Measurements from ENCODE around the gene NUBPL. TPM values are rescaled to one million over a fixed set of nuclear protein-coding genes. Genes with fewer than 3 reads are reported as not detected.
"Not testable (repeated sequence)": the region's sequence is repeated elsewhere in the genome, so short reads cannot be mapped to it uniquely, and the experiment has no call there.

Gene NUBPL
- total and polyA plus RNA-seq, 5 donors from 2014 or later: 4.2 to 9.9 (median 7.8) TPM

- Mint-ChIP-seq H3K36me3 (peaks cover 59% of the 10 kb centered on the region), H3K9me3 (peaks cover 0 to 33% (median 13%) of the 10 kb centered on the region in 7 donors)
- not testable (repeated sequence) for H3K4me1 ChIP-seq (ENCODE audit: control insufficient read depth, insufficient read depth, low read length, poor library complexity, severe bottlenecking); H3K9me3 ChIP-seq (ENCODE audit: control insufficient read depth in 2 of 2, low read length in 2 of 2); DNase-seq; H3K4me1 Mint-ChIP-seq; H3K27ac ChIP-seq (ENCODE audit: insufficient read depth, low read length, poor library complexity, severe bottlenecking); ATAC-seq (ENCODE audit: low read depth in 2 of 2); H3K4me3 Mint-ChIP-seq; H3K4me3 ChIP-seq (ENCODE audit: low read depth, low read length); H3K27me3 ChIP-seq (ENCODE audit: control insufficient read depth, insufficient read depth, low read length); H3K36me3 ChIP-seq (ENCODE audit: control insufficient read depth, insufficient read depth, low read length); H3K27me3 Mint-ChIP-seq; H3K27ac Mint-ChIP-seq
Measured at GRCh38 chr14:31811693-31812628, 250.8 kb downstream of the NUBPL start.

DNA sequence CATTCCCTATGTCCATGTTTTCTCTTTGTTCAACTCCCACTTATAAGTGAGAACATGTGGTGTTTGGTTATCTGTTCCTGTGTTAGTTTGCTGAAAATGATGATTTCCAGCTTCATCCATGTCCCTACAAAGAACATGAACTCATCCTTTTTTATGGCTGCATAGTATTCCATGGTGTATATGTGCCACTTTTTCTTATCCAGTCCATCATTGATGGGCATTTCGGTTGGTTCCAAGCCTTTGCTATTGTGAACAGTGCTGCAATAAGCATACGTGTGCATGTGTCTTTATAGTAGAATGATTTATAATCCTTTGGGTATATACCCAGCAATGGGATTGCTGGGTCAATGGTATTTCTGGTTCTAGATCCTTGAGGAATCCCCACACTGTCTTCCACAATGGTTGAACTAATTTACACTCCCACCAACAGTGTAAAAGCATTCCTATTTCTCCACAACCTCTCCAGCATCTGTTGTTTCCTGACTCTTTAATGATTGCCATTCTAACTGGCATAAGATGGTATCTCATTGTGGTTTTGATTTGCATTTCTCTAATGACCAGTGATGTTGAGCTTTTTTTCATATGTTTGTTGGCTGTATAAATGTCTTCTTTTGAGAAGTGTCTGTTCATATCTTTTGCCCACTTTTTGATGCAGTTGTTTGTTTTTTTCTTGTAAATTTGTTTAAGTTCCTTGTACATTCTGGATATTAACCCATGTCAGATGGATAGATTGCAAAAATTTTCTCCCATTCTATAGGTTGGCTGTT is 252.7 kb downstream of the NUBPL start:
- H3K9me3 Mint-ChIP-seq: peaks cover 0 to 24% (median 11%) of the 10 kb centered on the region in 7 donors
- not testable (repeated sequence) for H3K4me3 Mint-ChIP-seq

DNA sequence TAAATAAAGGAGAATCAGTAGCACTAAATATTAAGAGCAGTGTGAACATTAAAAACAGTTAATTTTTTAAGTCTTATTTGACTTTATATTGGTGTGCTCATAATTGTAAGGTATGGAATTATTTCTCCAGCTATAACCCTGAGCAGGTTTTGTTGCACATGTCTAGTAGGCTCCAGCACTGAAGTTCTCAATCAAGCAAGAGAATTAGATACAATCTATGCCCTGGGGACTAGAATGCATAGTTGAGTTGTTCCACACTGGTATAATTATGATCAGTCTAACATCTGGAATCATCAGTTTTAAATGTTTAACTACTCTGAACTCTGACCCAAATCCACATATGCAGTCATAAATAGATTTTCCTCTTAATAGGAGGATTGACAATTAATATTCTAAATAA is 258.1 kb downstream of the NUBPL start:
- H3K4me1 ChIP-seq (ENCODE audit: control insufficient read depth, insufficient read depth, low read length, poor library complexity, severe bottlenecking): no peaks in the 10 kb centered on the region
- Mint-ChIP-seq H3K36me3 (peaks cover 28% of the 10 kb centered on the region), H3K27me3 (no peaks in the 10 kb centered on the region), H3K4me3 (no peak overlapping the region), H3K27ac (no peak overlapping the region), H3K4me1 (no peaks in the 10 kb centered on the region), H3K9me3 (peaks cover 0 to 12% (median 4%) of the 10 kb centered on the region in 7 donors)
- ATAC-seq (ENCODE audit: low read depth in 2 of 2): no peak
- no peak overlapping the region for H3K4me3 ChIP-seq (ENCODE audit: low read depth, low read length)
- no peak overlapping the region for H3K27ac ChIP-seq (ENCODE audit: insufficient read depth, low read length, poor library complexity, severe bottlenecking)
- DNase-seq: no peak
- no peaks in the 10 kb centered on the region for H3K9me3 ChIP-seq (ENCODE audit: control insufficient read depth in 2 of 2, low read length in 2 of 2)
- H3K27me3 ChIP-seq (ENCODE audit: control insufficient read depth, insufficient read depth, low read length): no peaks in the 10 kb centered on the region
- H3K36me3 ChIP-seq (ENCODE audit: control insufficient read depth, insufficient read depth, low read length): no peaks in the 10 kb centered on the region

More for the DNA sequence above, 252.7 kb downstream of the NUBPL start:
- H3K36me3 Mint-ChIP-seq: peaks cover 63% of the 10 kb centered on the region
- not testable (repeated sequence) for H3K9me3 ChIP-seq (ENCODE audit: control insufficient read depth in 2 of 2, low read length in 2 of 2); H3K27me3 Mint-ChIP-seq; H3K27ac ChIP-seq (ENCODE audit: insufficient read depth, low read length, poor library complexity, severe bottlenecking); H3K4me1 Mint-ChIP-seq; H3K27me3 ChIP-seq (ENCODE audit: control insufficient read depth, insufficient read depth, low read length); ATAC-seq (ENCODE audit: low read depth in 2 of 2); H3K4me1 ChIP-seq (ENCODE audit: control insufficient read depth, insufficient read depth, low read length, poor library complexity, severe bottlenecking); DNase-seq; H3K36me3 ChIP-seq (ENCODE audit: control insufficient read depth, insufficient read depth, low read length); H3K4me3 ChIP-seq (ENCODE audit: low read depth, low read length); H3K27ac Mint-ChIP-seq

GRCh38 chr14:31825459-31825858 is 264.3 kb downstream of the NUBPL start:
- no peaks in the 10 kb centered on the region for H3K36me3 ChIP-seq (ENCODE audit: control insufficient read depth, insufficient read depth, low read length)
- Mint-ChIP-seq H3K4me3 (no peak overlapping the region), H3K27ac (peak overlapping the region in 1 of 3 donors; percentile 26), H3K27me3 (no peaks in the 10 kb centered on the region), H3K9me3 (peaks cover 0 to 1% (median 0%) of the 10 kb centered on the region in 7 donors), H3K4me1 (no peaks in the 10 kb centered on the region), H3K36me3 (peaks cover 5% of the 10 kb centered on the region)
- no peaks in the 10 kb centered on the region for H3K4me1 ChIP-seq (ENCODE audit: control insufficient read depth, insufficient read depth, low read length, poor library complexity, severe bottlenecking)
- H3K9me3 ChIP-seq (ENCODE audit: control insufficient read depth in 2 of 2, low read length in 2 of 2): no peaks in the 10 kb centered on the region
- H3K27ac ChIP-seq (ENCODE audit: insufficient read depth, low read length, poor library complexity, severe bottlenecking): no peak overlapping the region
- H3K4me3 ChIP-seq (ENCODE audit: low read depth, low read length): no peak overlapping the region
- no peak for ATAC-seq (ENCODE audit: low read depth in 2 of 2)
- H3K27me3 ChIP-seq (ENCODE audit: control insufficient read depth, insufficient read depth, low read length): no peaks in the 10 kb centered on the region
- DNase-seq: no peak

DNA sequence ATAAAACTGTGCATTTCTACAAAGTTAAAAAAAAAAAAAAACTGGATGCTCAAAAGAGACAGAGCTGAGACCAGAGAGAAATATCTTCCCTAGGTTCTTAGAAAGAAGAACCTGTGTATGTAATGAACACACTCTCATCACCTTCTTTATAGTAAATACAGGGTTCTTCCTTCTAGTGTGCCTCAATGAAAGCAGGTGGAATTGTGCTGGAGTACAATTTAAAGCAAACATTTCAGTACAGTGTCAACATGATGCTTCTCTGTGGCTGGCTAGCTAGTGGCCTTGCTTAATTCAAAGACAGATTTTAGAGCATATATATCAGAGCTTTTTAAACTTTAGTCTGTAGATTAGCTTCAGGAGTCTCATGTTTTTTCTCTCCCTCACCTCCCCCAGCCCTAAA is 266.1 kb downstream of the NUBPL start:
- H3K27ac ChIP-seq (ENCODE audit: insufficient read depth, low read length, poor library complexity, severe bottlenecking): no peak overlapping the region
- no peaks in the 10 kb centered on the region for H3K36me3 ChIP-seq (ENCODE audit: control insufficient read depth, insufficient read depth, low read length)
- peaks cover 0 to 7% (median 0%) of the 10 kb centered on the region in 4 donors for H3K4me1 Mint-ChIP-seq
- peaks cover 9% of the 10 kb centered on the region for H3K36me3 Mint-ChIP-seq
- no peak overlapping the region for H3K27ac Mint-ChIP-seq
- no peaks in the 10 kb centered on the region for H3K27me3 Mint-ChIP-seq
- ATAC-seq (ENCODE audit: low read depth in 2 of 2) (no peak), DNase-seq (no peak)
- H3K27me3 ChIP-seq (ENCODE audit: control insufficient read depth, insufficient read depth, low read length): no peaks in the 10 kb centered on the region
- H3K4me3 Mint-ChIP-seq: no peak overlapping the region
- H3K4me1 ChIP-seq (ENCODE audit: control insufficient read depth, insufficient read depth, low read length, poor library complexity, severe bottlenecking): no peaks in the 10 kb centered on the region
- H3K4me3 ChIP-seq (ENCODE audit: low read depth, low read length): no peak overlapping the region
- no peaks in the 10 kb centered on the region for H3K9me3 ChIP-seq (ENCODE audit: control insufficient read depth in 2 of 2, low read length in 2 of 2)
- H3K9me3 Mint-ChIP-seq: peaks cover 0 to 1% (median 0%) of the 10 kb centered on the region in 7 donors

DNA sequence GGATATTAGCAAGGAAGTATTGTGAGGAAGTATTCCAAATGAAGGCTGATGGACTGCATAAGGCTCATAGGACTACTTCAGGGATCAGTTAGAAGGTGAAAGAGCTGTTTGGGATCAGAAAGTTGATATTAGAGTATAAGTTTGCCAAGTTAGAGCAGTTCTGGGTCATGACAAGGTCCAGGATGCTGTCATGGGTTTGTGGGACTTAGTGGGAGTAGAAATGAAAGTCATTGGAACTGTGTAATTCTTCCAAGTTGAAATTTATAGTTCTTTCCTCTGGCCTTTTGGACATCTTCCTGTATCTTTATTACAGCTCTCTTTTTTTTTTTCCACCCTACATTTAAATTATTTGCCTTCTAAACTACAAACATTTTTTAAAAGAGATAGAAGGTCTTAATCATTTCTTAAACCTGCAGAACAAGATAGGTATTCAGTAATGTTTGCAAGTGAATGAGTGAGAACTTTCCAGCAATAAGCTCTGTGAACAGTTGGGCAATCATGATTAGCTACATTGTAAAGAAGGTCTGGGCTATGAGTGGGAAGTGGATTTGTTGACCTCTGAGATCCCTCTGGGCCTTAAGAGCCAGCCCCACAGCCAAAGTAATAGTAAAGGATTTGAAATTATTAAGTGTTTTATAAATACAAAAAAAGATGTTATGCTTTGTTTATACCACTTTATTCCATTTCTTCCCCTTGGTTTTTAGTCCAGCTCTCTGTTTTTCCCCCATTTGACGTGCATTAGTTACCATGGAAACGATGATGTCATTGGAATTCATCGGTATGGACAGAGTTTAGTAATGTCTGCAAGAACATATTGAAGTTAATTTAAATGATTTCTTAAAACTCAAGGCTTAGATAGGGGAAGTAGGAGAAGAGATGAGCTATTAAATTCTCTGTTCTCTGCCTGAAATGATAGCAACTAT is 268.0 kb downstream of the NUBPL start:
- H3K4me3 Mint-ChIP-seq: no peak overlapping the region
- ATAC-seq (ENCODE audit: low read depth in 2 of 2): no peak
- H3K4me1 Mint-ChIP-seq: peaks cover 0 to 7% (median 0%) of the 10 kb centered on the region in 4 donors
- H3K9me3 ChIP-seq (ENCODE audit: control insufficient read depth in 2 of 2, low read length in 2 of 2): no peaks in the 10 kb centered on the region
- no peaks in the 10 kb centered on the region for H3K36me3 ChIP-seq (ENCODE audit: control insufficient read depth, insufficient read depth, low read length)
- peaks cover 0 to 1% (median 0%) of the 10 kb centered on the region in 7 donors for H3K9me3 Mint-ChIP-seq
- H3K27ac ChIP-seq (ENCODE audit: insufficient read depth, low read length, poor library complexity, severe bottlenecking): no peak overlapping the region
- peak overlapping the region in 1 of 3 donors; percentile 22 for H3K27ac Mint-ChIP-seq
- peaks cover 9% of the 10 kb centered on the region for H3K36me3 Mint-ChIP-seq
- no peaks in the 10 kb centered on the region for H3K27me3 ChIP-seq (ENCODE audit: control insufficient read depth, insufficient read depth, low read length)
- no peaks in the 10 kb centered on the region for H3K4me1 ChIP-seq (ENCODE audit: control insufficient read depth, insufficient read depth, low read length, poor library complexity, severe bottlenecking)
- H3K27me3 Mint-ChIP-seq: no peaks in the 10 kb centered on the region
- no peak for DNase-seq
- no peak overlapping the region for H3K4me3 ChIP-seq (ENCODE audit: low read depth, low read length)

DNA sequence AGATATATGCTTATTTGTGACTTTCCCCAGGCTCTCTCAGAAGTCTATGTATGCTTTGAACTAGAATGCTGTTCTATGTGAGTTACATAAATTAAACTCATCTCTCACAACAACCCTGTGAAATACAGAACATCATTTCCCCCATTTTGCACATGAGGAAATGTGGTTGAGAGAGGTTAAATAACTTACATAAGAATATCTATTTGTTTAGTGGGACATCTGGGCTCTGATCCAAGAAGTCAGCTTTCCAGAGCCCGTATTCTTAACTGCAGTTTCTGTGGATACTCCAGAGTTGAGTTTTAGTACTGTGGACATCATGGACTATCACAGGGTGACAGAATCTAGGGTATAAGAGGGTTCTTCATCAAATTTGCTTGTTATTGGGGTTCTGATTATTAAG is 273.4 kb downstream of the NUBPL start:
- H3K4me1 Mint-ChIP-seq: peaks cover 0 to 7% (median 0%) of the 10 kb centered on the region in 4 donors
- peaks cover 0 to 3% (median 0%) of the 10 kb centered on the region in 7 donors for H3K9me3 Mint-ChIP-seq
- H3K36me3 ChIP-seq (ENCODE audit: control insufficient read depth, insufficient read depth, low read length): no peaks in the 10 kb centered on the region
- no peaks in the 10 kb centered on the region for H3K27me3 ChIP-seq (ENCODE audit: control insufficient read depth, insufficient read depth, low read length)
- peak overlapping the region in 1 of 3 donors; percentile 68 for H3K27ac Mint-ChIP-seq
- H3K9me3 ChIP-seq (ENCODE audit: control insufficient read depth in 2 of 2, low read length in 2 of 2): no peaks in the 10 kb centered on the region
- ATAC-seq (ENCODE audit: low read depth in 2 of 2) (no peak), DNase-seq (no peak)
- peaks cover 15% of the 10 kb centered on the region for H3K36me3 Mint-ChIP-seq
- H3K27me3 Mint-ChIP-seq: no peaks in the 10 kb centered on the region
- no peaks in the 10 kb centered on the region for H3K4me1 ChIP-seq (ENCODE audit: control insufficient read depth, insufficient read depth, low read length, poor library complexity, severe bottlenecking)
- H3K4me3 Mint-ChIP-seq: no peak overlapping the region
- no peak overlapping the region for H3K27ac ChIP-seq (ENCODE audit: insufficient read depth, low read length, poor library complexity, severe bottlenecking)
- H3K4me3 ChIP-seq (ENCODE audit: low read depth, low read length): no peak overlapping the region
